Right lung (tissue), 5 donors: Measurements from ENCODE around the gene S100PBP. TPM values are rescaled to one million over a fixed set of nuclear protein-coding genes. Genes with fewer than 3 reads are reported as not detected.
A peak's percentile ranks its signal among the peaks of the same experiment; 100 is the strongest.
"Not testable (repeated sequence)": the region's sequence is repeated elsewhere in the genome, so short reads cannot be mapped to it uniquely, and the experiment has no call there.

Experiments
- DNase-seq, 2 donors: peaks; one replicate each; pipeline ENCODE4 v3.0.0-alpha.2; 2013
- polyA plus RNA-seq, 5 donors: library from polyadenylated mRNA; unstranded; fragments of 120-200 nt; gene quantifications; one replicate each; pipeline versions ENCODE4 v1.2.1 to v1.2.3, GENCODE V29; 2013; ENCODE audit warnings: inconsistent platforms in 1 of 5, low replicate concordance in 1 of 5; ENCODE audit not compliant: insufficient read length in 5 of 5, insufficient read depth in 1 of 5

Gene S100PBP
- polyA plus RNA-seq, 5 donors: 40.0 to 57.5 (median 50.9) TPM

GRCh38 chr1:32782086-32782485, 35.4 kb upstream of the S100PBP start:
- no peak for DNase-seq

GRCh38 chr1:32783851-32784250, 33.6 kb upstream of the S100PBP start:
- DNase-seq: no peak

GRCh38 chr1:32784817-32785216, 32.6 kb upstream of the S100PBP start:
- DNase-seq: no peak

- no peak for DNase-seq
Measured at GRCh38 chr1:32786856-32787255, 30.6 kb upstream of the S100PBP start.

- DNase-seq: not testable (repeated sequence)
Measured at GRCh38 chr1:32789356-32789755, 28.1 kb upstream of the S100PBP start.

GRCh38 chr1:32791881-32792280, 25.6 kb upstream of the S100PBP start:
- DNase-seq: no peak

GRCh38 chr1:32795763-32796162, 21.7 kb upstream of the S100PBP start:
- not testable (repeated sequence) for DNase-seq

- no peak for DNase-seq
Measured at GRCh38 chr1:32797456-32797855, 20.0 kb upstream of the S100PBP start.

- no peak for DNase-seq
Measured at GRCh38 chr1:32798191-32798590, 19.3 kb upstream of the S100PBP start.

GRCh38 chr1:32798679-32799416, 18.6 kb upstream of the S100PBP start:
- no peak for DNase-seq

- DNase-seq: no peak
Measured at GRCh38 chr1:32801096-32801715, 16.2 kb upstream of the S100PBP start.

- DNase-seq: not testable (repeated sequence)
Measured at GRCh38 chr1:32804460-32804859, 13.0 kb upstream of the S100PBP start.

- DNase-seq: no peak
Measured at GRCh38 chr1:32806290-32806689, 11.2 kb upstream of the S100PBP start.

GRCh38 chr1:32806910-32807523, 10.4 kb upstream of the S100PBP start:
- no peak for DNase-seq

- DNase-seq: no peak
Measured at GRCh38 chr1:32808580-32808979, 8.9 kb upstream of the S100PBP start.

- no peak for DNase-seq
Measured at GRCh38 chr1:32810358-32810757, 7.1 kb upstream of the S100PBP start.

- DNase-seq: no peak
Measured at GRCh38 chr1:32811265-32811664, 6.2 kb upstream of the S100PBP start.

- DNase-seq: no peak
Measured at GRCh38 chr1:32811917-32812316, 5.5 kb upstream of the S100PBP start.

GRCh38 chr1:32813941-32814739, 3.3 kb upstream of the S100PBP start:
- no peak for DNase-seq

- DNase-seq: no peak
Measured at GRCh38 chr1:32816676-32817158, 736 bp upstream of the S100PBP start.

GRCh38 chr1:32817815-32818786, 648 bp downstream of the S100PBP start:
- DNase-seq: peak; percentile 67 to 68
